Stomach (tissue), 9 donors: ENCODE measurements around the gene COPS4. TPM values are rescaled to one million over a fixed set of nuclear protein-coding genes. Genes with fewer than 3 reads are reported as not detected.

Experiments
- DNase-seq, 2 donors: peaks; one replicate each; pipeline versions ENCODE4 v3.0.0 to v3.0.0-alpha.2; 2013 to 2019
- H3K27ac ChIP-seq, 5 donors: fragments of 200-600 bp in 4 of 5; sonication (generic) in 4 of 5; one replicate each; pipeline ENCODE4 v1.5.1; 2013 to 2019; ENCODE audit warnings: mild to moderate bottlenecking in 1 of 5, moderate library complexity in 1 of 5
- H3K27me3 ChIP-seq, 3 donors: fragments of 200-600 bp; sonication (generic); one replicate each; pipeline ENCODE4 v1.5.1; 2017 to 2019; ENCODE audit warnings: mixed run types in 1 of 3
- H3K36me3 ChIP-seq, 4 donors: fragments of 200-600 bp; sonication (generic); 1 replicate in 3 of 4; 2 replicates in 1 of 4; pipeline ENCODE4 v1.5.1; 2016 to 2019
- H3K4me1 ChIP-seq, 4 donors: fragments of 200-600 bp; sonication (generic); one replicate each; pipeline ENCODE4 v1.5.1; 2016 to 2019
- H3K4me3 ChIP-seq, 4 donors: fragments of 200-600 bp; sonication (generic) in 3 of 4; one replicate each; pipeline ENCODE4 v1.5.1; 2016 to 2019; ENCODE audit warnings: mild to moderate bottlenecking in 1 of 4
- H3K9me3 ChIP-seq, 4 donors: fragments of 200-600 bp; sonication (generic); one replicate each; pipeline ENCODE4 v1.5.1; 2016 to 2019
- CTCF ChIP-seq, 7 experiments: fragments of 450-650 bp in 4 of 7; fragments of 200-600 bp in 3 of 7; sonication (generic) in 3 of 7; IDR thresholded peaks; one replicate each; pipeline ENCODE4 v1.5.1; 2016 to 2019; ENCODE audit warnings: antibody characterized with exemption in 7 of 7, control low read depth in 2 of 7, mild to moderate bottlenecking in 1 of 7
- EP300 ChIP-seq: sonication (generic); formaldehyde crosslinking; IDR thresholded peaks from one replicate; pipeline ENCODE4 v1.6.1; 2017; ENCODE audit warnings: antibody characterized with exemption
- POLR2A ChIP-seq, 4 donors: fragments of 450-650 bp; IDR thresholded peaks; one replicate each; pipeline ENCODE4 v1.6.1; 2016; ENCODE audit warnings: antibody characterized with exemption in 4 of 4, control low read depth in 2 of 4, mild to moderate bottlenecking in 1 of 4, moderate library complexity in 1 of 4
- POLR2AphosphoS5 ChIP-seq, 3 donors: sonication (generic); formaldehyde crosslinking; IDR thresholded peaks; one replicate each; pipeline ENCODE4 v1.6.1; 2016; ENCODE audit warnings: antibody characterized with exemption in 3 of 3
- WGBS, 5 donors: extraction: QIAGEN DNeasy Blood & Tissue Kit in 3 of 5; methylation state at CpG; one replicate each; pipeline versions ENCODE4 v1.1.5 to v1.1.7; 2013 to 2018; 5-methylcytosine and 5-hydroxymethylcytosine counted together
- intact Hi-C: fragments of 100-400 bp; cut with DNase I; formaldehyde crosslinking; loops from one replicate; pipeline ENCODE4 v1.15.1; 2023; ENCODE audit warnings: low total_unique reads
- polyA plus RNA-seq, 3 donors: library from polyadenylated mRNA; stranded (reverse); fragments of 200-250 nt; gene quantifications; one replicate each; pipeline ENCODE4 v1.2.3, GENCODE V29; 2013
- total RNA-seq, 5 donors: library from RNA; depleted of rRNA; stranded (reverse); fragments of >200 nt; gene quantifications; one replicate each; pipeline versions ENCODE4 v1.1.0 to v1.2.3, GENCODE V29; 2014 to 2016
- donor health status: healthy with polysubstance abuse.
- donor health status: Bipolar disorder and iron deficiency.
- donor health status: healthy.

The COPS4 gene
- total and polyA plus RNA-seq, 8 donors: 1.7 to 302 (median 35.2) TPM

- Histone ChIP-seq H3K27me3 (no peaks in the 10 kb centered on the region), H3K4me1 (peaks cover 25 to 46% (median 41%) of the 10 kb centered on the region in 4 donors), H3K4me3 (peak overlapping the region; percentile 69 to 88 (median 78)), H3K36me3 (no peaks in the 10 kb centered on the region), H3K9me3 (no peaks in the 10 kb centered on the region), H3K27ac (peak overlapping the region; percentile 91 to 95 (median 93))
- WGBS, 5 donors: 0 to 1% (median 1%) methylated on average over 23 to 73 of the region's 73 CpGs
- TF ChIP-seq CTCF (IDR thresholded peaks at IDR 0.05) (peak in 5 of 7 experiments; percentile 58 to 81 (median 68)), POLR2A (IDR thresholded peaks at IDR 0.05) (peak in 1 of 4 donors; percentile 21), EP300 (peak; percentile 25), POLR2AphosphoS5 (IDR thresholded peaks at IDR 0.05) (peak; percentile 92 to 98 (median 97))
- intact Hi-C loops: no loop called here
- DNase-seq: peak; percentile 98 to 99
Observed at GRCh38 chr4:83012687-83013419, 22.1 kb upstream of the COPS4 start.

GRCh38 chr4:83013420-83013867 lies 21.5 kb upstream of the COPS4 start:
- intact Hi-C loops: no loop called here
- Histone ChIP-seq H3K4me3 (peak overlapping the region; percentile 69 to 88 (median 78)), H3K27me3 (no peaks in the 10 kb centered on the region), H3K27ac (peak overlapping the region in 4 of 5 donors; percentile 92 to 95 (median 94)), H3K9me3 (no peaks in the 10 kb centered on the region), H3K4me1 (peaks cover 24 to 42% (median 38%) of the 10 kb centered on the region in 4 donors), H3K36me3 (no peaks in the 10 kb centered on the region)
- DNase-seq: peak in 1 of 2 donors; percentile 32
- 7 to 17% (median 9%) methylated on average over 13 of the region's 13 CpGs for WGBS, 5 donors
- no peak for TF ChIP-seq CTCF (IDR thresholded peaks at IDR 0.05)

DNA sequence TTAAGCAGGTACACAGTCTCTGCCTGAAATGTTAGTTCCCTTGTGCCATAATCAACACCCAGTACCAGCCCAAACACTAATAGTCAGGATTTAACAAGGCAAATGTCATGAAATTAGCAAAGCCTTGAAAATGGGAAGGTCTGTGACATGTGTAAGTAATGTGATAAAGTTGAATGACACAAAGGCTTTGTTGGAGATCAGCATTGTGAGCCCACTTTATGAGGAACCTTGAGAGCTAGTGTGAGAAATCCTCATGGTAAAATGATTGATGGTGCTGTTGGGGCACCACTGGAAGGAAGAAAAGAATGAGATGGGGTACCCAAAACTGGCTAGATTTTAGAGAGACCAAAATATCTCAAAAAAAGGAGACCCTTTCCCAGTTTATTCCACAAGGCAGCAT lies 21.1 kb upstream of the COPS4 start:
- no peaks in the 10 kb centered on the region for H3K27me3 ChIP-seq
- no peaks in the 10 kb centered on the region for H3K9me3 ChIP-seq
- peak overlapping the region in 3 of 5 donors; percentile 92 to 95 (median 94) for H3K27ac ChIP-seq
- peak overlapping the region; percentile 69 to 88 (median 78) for H3K4me3 ChIP-seq
- TF ChIP-seq EP300 (no peak), POLR2AphosphoS5 (IDR thresholded peaks at IDR 0.05) (no peak), POLR2A (IDR thresholded peaks at IDR 0.05) (no peak), CTCF (IDR thresholded peaks at IDR 0.05) (no peak)
- H3K36me3 ChIP-seq: no peaks in the 10 kb centered on the region
- no peak for DNase-seq
- peaks cover 20 to 37% (median 34%) of the 10 kb centered on the region in 4 donors for H3K4me1 ChIP-seq
- intact Hi-C loops: no loop called here

- Histone ChIP-seq H3K4me3 (no peak overlapping the region), H3K4me1 (no peaks in the 10 kb centered on the region), H3K27me3 (no peaks in the 10 kb centered on the region), H3K27ac (no peak overlapping the region), H3K36me3 (no peaks in the 10 kb centered on the region), H3K9me3 (peaks cover under 1 to 12% (median 7%) of the 10 kb centered on the region in 4 donors)
- TF ChIP-seq POLR2A (IDR thresholded peaks at IDR 0.05): no peak
- no peak for TF ChIP-seq POLR2AphosphoS5 (IDR thresholded peaks at IDR 0.05)
- TF ChIP-seq EP300: no peak
- TF ChIP-seq CTCF (IDR thresholded peaks at IDR 0.05): no peak
- DNase-seq: no peak
- 75 to 87% (median 80%) methylated on average over 3 of the region's 3 CpGs for WGBS, 5 donors
- intact Hi-C loops: no loop called here
Observed at GRCh38 chr4:83019794-83020494, 15.0 kb upstream of the COPS4 start.
